GM13976 (cell line): ENCODE measurements around the gene BRAF.
"Not testable (repeated sequence)": the region's sequence is repeated elsewhere in the genome, so short reads cannot be mapped to it uniquely, and the experiment has no call there.

Experiments
- DNase-seq: peaks from one replicate; pipeline ENCODE4 v3.0.0; 2012; ENCODE audit warnings: low spot score
- CTCF ChIP-seq: IDR thresholded peaks from 2 replicates; pipeline ENCODE4 v1.5.1; 2012; ENCODE audit warnings: borderline replicate concordance, mild to moderate bottlenecking; ENCODE audit not compliant: insufficient read depth; ENCODE audit errors: extremely low read depth, missing control alignments, control extremely low read depth
- in situ Hi-C: fragments of 300-500 bp; cut with MboI; formaldehyde crosslinking; loops from one replicate; pipeline ENCODE4 v1.12.0; 2022; ENCODE audit warnings: low sequenced_read_pairs, mixed read lengths, inconsistent platforms; ENCODE audit not compliant: unreplicated experiment

The BRAF gene

GRCh38 chr7:140945940-140946339, 21.2 kb upstream of the BRAF start:
- in situ Hi-C loops: no loop called here
- TF ChIP-seq CTCF: no peak
- no peak for DNase-seq

- in situ Hi-C loops, DNase-seq: not testable (repeated sequence)
Observed at GRCh38 chr7:140942242-140942641, 17.5 kb upstream of the BRAF start.

- DNase-seq: no peak
- in situ Hi-C loops: no loop called here
- TF ChIP-seq CTCF: no peak
Observed at GRCh38 chr7:140940898-140941297, 16.2 kb upstream of the BRAF start.

GRCh38 chr7:140937702-140938264, 13.1 kb upstream of the BRAF start:
- TF ChIP-seq CTCF: no peak
- no peak for DNase-seq
- in situ Hi-C loops: no loop called here

DNA sequence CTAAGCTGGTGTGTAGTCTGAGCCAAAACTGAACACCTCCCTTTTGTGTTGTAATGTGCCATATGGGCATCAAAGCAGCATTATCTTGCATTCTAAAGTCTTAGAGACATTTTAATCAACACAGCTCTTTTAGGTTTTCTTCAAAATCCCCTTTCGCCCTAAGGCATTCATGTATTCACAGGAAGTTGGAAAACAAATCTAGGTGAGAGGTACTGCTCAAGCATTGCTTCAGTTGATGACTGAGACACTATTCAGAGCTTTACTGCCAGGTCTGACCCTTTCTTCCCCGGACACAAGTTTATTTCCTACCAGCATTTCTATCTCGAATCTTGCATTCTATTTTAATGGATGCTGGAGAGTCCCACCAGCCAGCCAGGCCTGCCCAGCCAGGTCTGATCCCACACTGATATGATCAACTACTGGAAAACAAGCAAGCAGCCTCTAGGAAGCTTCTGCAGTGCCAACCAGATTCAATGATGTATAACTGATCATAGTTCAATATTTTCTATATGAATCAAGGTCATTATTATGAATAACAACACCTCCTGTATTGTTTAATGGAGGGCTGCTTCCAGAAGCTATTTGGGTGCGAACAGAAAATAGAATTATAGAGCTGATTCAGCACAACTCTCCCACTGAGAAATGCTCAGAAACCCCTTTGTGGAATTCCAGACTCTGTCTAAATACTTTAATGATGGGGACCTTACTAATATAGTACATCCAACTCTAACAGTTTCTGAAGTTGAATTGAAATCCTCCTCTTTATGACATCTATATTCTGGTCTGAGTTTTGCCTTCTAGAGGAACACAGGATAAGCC, 4.0 kb upstream of the BRAF start:
- no peak for TF ChIP-seq CTCF
- DNase-seq: no peak
- in situ Hi-C loops: no loop called here

GRCh38 chr7:140927945-140928344, 3.2 kb upstream of the BRAF start:
- DNase-seq, in situ Hi-C loops: not testable (repeated sequence)

DNA sequence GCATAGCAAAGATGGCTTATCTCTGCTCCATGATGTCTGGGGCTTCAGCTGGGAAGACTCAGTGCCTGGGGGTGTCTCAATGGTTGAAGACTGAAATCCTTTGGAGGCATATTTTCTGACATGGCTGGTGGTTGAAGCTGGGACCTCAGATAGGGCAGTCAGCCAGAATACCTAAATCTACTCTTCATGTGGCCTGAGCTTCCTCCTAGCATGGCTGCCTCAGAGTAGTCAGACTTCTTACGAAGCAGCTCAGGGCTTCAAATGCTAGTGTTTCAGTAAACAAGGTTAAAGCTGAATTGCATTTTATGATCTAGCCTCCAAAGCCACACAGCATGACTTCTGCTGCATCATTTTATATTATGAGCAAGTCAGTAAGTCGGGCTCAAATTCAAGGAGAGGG, 2.6 kb upstream of the BRAF start:
- no peak for TF ChIP-seq CTCF
- in situ Hi-C loops: no loop called here

More for the DNA sequence above, 2.6 kb upstream of the BRAF start:
- DNase-seq: no peak
